Ishikawa (cell line): Measurements from ENCODE around the gene SAMD3.

Experiments used
- CEBPB ChIP-seq: IDR thresholded peaks from 2 replicates; pipeline ENCODE4 v1.6.1; 2012
- CREB1 ChIP-seq: IDR thresholded peaks from 2 replicates; pipeline ENCODE4 v1.6.1; 2012; ENCODE audit warnings: low read depth
- EGR1 ChIP-seq: IDR thresholded peaks from 2 replicates; pipeline ENCODE4 v1.6.1; 2012
- EP300 ChIP-seq: IDR thresholded peaks from 2 replicates; pipeline ENCODE4 v1.6.1; 2012; ENCODE audit warnings: borderline replicate concordance
- FOXM1 ChIP-seq: IDR thresholded peaks from 2 replicates; pipeline ENCODE4 v1.6.1; 2012; ENCODE audit warnings: low read depth, borderline replicate concordance
- NFIC ChIP-seq: IDR thresholded peaks from 2 replicates; pipeline ENCODE4 v1.6.1; 2012
- RAD21 ChIP-seq: IDR thresholded peaks from 2 replicates; pipeline ENCODE4 v1.6.1; 2012; ENCODE audit warnings: low read depth
- TAF1 ChIP-seq: IDR thresholded peaks from 2 replicates; pipeline ENCODE4 v1.6.1; 2012; ENCODE audit warnings: low read depth, mild to moderate bottlenecking
- TCF12 ChIP-seq: IDR thresholded peaks from 2 replicates; pipeline ENCODE4 v1.6.1; 2012; ENCODE audit warnings: low read depth
- TEAD4 ChIP-seq: IDR thresholded peaks from 2 replicates; pipeline ENCODE4 v1.6.1; 2012
- YY1 ChIP-seq: IDR thresholded peaks from 2 replicates; pipeline ENCODE4 v1.6.1; 2012; ENCODE audit warnings: low read depth
- ZBTB7A ChIP-seq: IDR thresholded peaks from 2 replicates; pipeline ENCODE4 v1.6.1; 2012; ENCODE audit warnings: low read depth
- TF ChIP-seq, protein P1 (sequence below): IDR thresholded peaks from 2 replicates; pipeline ENCODE4 v1.6.1; 2012
- TF ChIP-seq, protein P2 (sequence below): IDR thresholded peaks from 2 replicates; pipeline ENCODE4 v1.6.1; 2012; ENCODE audit warnings: low read depth, mild to moderate bottlenecking
- TF ChIP-seq, protein P3 (sequence below): IDR thresholded peaks from 2 replicates; pipeline ENCODE4 v1.6.1; 2012

Gene SAMD3

DNA sequence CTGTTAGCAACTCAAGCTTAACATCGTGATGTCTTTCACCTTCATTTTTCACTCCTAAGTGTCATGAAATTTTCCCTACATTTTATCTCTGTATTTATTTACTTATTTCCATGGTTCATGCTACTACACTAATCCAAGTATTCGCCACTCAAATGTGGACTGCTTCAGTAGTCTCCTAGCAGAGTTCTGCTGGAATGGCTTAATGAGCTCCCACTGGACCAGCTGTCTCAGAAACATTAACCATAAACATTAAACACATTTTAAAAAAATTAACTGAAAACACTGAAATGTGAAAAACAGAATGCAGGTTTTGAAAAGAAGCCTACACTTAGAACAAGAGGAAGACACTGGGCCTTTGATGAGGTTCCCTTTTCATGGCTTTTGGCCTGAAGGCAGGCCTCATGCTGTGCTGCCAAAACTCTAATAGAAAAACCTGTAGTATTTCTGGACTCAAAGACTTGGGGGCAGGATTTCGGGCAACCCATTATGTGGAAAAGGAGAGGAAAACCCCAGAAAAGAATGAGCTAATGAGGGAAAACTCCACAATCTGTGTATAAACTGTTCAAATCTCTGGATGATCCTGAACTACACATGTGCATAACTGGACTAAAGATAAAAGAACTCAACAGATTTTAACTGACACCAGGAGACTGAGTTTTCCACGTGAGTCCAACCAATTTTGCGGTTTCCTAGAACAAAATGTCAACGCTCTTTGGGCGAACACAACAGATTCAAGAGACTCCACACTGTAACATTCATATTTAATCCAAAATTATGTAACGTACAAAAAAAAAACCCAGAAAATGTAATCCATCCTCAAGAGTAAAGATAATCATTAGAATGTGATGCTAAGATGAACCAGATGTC, 33.0 kb downstream of the SAMD3 start:
- TF ChIP-seq ZBTB7A: no peak

DNA sequence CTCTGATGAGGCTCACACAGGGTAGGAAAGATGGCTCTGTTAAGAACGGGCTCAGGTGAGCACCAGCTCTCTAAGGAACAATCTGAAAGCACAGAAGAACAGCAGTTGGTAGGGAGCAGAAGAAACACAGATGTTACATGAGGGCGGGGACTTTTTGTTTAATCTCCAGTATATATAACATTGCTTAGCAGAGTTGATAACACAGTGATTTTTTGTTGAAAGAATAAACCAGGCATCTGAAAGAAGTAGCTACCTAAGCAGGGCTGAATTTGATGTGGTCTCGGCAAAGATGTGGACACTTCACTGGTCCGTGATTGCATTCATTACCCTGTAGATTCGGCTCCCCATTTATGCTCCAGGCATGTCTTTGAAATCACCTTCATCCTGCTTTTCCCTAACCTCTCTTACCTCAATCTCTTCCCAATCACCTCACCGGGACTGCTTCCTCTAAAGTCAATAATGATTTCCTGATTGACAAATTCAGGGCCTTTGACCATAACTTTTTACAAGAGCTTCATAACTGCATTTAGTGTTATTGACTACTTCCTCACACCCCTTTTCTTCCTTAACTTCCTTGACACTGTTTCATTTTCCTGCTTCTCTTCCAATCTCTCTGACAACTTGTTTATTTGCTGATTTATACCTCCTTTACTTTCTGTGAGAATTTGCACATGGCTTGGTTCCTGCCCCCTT, 34.4 kb downstream of the SAMD3 start:
- TF ChIP-seq YY1: no peak

DNA sequence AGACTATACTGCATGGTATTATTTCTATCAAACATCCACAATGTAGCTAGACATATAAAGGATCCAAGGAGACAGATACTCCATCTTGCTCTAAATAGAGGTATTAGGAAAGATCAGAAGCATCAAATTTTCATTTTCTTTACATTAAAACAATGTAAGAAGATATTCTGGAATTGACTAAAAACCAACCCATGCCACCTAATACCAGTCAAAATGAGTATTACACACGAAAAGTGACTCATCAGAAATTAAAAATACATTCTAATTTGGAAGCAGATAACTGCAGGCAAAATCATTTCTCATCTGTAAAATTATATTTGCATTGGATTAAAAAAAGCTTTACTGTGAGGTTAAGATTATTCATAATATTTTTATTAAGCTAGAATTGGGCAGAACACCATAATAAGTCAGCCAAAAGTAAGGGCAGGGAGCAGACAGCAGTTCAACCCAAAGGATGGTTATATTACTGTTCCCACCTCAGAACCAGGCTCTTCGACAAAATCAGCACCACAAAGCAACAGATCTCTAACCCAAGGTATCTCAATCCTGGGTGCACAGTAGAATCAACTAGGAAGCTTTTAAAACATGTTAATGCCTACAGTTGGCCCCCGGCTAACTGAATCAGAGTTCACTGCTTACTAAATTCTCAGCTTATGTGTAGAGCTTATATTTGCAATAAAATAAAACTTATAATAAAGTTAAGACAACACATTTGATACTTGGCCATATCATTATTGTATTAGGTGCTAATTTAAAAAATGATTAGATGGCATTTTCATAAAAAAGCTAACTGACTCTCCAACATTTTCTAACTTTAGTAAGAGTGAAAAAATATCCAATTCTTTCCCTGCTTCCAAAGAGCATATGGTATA, 35.2 kb downstream of the SAMD3 start:
- TF ChIP-seq, protein P1, sequence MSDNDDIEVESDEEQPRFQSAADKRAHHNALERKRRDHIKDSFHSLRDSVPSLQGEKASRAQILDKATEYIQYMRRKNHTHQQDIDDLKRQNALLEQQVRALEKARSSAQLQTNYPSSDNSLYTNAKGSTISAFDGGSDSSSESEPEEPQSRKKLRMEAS: no peak
- no peak for TF ChIP-seq TCF12
- no peak for TF ChIP-seq EP300
- TF ChIP-seq RAD21: no peak
- TF ChIP-seq TEAD4: no peak
- TF ChIP-seq CREB1: no peak

DNA sequence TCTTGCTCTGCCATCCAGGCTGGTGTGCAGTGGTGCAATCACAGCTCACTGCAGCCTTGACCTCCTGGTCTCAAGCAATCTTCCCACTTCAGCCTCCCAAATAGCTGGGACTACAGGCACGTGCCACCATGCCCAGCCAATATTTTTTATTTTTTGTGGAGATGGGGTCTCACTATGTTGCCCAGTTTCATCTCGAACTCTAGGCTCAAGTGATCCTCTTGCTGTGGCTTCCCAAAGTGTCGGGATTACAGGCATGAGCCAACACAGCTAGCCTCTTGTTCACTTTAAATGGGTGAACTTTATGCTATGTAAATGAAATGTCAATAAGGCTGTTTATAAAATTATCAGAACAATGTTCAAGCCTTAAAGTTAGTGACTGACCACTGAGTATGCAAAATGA, 37.1 kb downstream of the SAMD3 start:
- TF ChIP-seq, protein P1: no peak
- TF ChIP-seq RAD21 (no peak), TAF1 (no peak), TCF12 (no peak), CEBPB (no peak), NFIC (no peak), CREB1 (no peak), ZBTB7A (no peak), TEAD4 (no peak), EP300 (no peak), YY1 (no peak), FOXM1 (no peak), EGR1 (no peak)
- TF ChIP-seq, protein P2, sequence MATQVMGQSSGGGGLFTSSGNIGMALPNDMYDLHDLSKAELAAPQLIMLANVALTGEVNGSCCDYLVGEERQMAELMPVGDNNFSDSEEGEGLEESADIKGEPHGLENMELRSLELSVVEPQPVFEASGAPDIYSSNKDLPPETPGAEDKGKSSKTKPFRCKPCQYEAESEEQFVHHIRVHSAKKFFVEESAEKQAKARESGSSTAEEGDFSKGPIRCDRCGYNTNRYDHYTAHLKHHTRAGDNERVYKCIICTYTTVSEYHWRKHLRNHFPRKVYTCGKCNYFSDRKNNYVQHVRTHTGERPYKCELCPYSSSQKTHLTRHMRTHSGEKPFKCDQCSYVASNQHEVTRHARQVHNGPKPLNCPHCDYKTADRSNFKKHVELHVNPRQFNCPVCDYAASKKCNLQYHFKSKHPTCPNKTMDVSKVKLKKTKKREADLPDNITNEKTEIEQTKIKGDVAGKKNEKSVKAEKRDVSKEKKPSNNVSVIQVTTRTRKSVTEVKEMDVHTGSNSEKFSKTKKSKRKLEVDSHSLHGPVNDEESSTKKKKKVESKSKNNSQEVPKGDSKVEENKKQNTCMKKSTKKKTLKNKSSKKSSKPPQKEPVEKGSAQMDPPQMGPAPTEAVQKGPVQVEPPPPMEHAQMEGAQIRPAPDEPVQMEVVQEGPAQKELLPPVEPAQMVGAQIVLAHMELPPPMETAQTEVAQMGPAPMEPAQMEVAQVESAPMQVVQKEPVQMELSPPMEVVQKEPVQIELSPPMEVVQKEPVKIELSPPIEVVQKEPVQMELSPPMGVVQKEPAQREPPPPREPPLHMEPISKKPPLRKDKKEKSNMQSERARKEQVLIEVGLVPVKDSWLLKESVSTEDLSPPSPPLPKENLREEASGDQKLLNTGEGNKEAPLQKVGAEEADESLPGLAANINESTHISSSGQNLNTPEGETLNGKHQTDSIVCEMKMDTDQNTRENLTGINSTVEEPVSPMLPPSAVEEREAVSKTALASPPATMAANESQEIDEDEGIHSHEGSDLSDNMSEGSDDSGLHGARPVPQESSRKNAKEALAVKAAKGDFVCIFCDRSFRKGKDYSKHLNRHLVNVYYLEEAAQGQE: no peak
- TF ChIP-seq, protein P3, sequence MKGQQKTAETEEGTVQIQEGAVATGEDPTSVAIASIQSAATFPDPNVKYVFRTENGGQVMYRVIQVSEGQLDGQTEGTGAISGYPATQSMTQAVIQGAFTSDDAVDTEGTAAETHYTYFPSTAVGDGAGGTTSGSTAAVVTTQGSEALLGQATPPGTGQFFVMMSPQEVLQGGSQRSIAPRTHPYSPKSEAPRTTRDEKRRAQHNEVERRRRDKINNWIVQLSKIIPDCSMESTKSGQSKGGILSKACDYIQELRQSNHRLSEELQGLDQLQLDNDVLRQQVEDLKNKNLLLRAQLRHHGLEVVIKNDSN: no peak

DNA sequence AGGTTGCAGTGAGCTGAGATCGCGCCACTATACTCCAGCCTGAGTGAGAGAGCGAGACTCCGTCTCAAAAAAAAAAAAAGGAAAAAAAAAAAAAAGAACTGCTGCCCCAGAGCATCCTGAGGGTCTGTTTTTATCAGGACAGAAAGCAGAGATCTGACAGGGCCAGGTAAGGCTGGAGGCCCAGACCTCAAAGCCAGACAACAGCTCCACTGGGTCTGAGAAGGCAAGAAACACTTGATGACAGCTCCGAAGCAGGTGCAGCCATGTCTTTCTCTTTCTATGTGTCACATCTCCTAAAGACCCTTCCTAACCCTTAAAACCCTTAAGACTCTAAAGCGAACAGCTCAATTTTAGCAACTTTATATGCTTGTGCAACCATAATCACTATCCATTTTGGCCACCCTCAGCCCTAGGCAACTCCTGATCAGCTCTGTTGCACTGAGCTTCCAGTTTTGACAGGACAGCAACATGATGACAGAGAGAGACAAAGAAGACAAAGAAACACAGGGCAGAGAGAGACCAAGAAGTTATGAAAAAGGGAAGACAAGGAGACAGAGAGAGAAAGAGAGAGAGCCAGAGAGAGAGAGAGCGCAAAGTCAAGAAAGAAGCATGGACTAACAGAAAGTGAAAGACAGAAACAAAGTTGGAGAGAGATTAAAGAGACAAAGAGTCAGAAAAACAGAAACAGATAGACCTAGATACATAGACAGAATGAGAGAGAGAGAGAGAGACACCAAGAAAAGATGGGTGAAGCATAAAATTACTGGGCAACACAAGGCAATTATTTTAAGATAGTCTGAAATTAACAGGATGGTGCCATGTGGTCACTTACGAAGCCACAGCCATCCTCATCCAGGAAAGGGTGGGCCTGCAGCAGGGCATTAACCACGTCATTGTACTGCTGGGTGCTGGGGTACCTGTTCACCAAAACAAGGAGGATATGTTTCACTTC, 39.2 kb downstream of the SAMD3 start:
- no peak for TF ChIP-seq CREB1
- TF ChIP-seq, protein P3: no peak
- no peak for TF ChIP-seq YY1
- TF ChIP-seq CEBPB: no peak
- no peak for TF ChIP-seq EGR1
- no peak for TF ChIP-seq TAF1
- no peak for TF ChIP-seq FOXM1
- no peak for TF ChIP-seq RAD21
- TF ChIP-seq, protein P1: no peak
- no peak for TF ChIP-seq ZBTB7A
- TF ChIP-seq NFIC: no peak
- TF ChIP-seq TCF12: no peak
- TF ChIP-seq TEAD4: no peak
- TF ChIP-seq, protein P2: no peak
- TF ChIP-seq EP300: no peak
